Coronary artery (tissue), 2 donors: ENCODE data around the gene MTHFR.
"Not testable (repeated sequence)": the region's sequence is repeated elsewhere in the genome, so short reads cannot be mapped to it uniquely, and the experiment has no call there.

ENCODE experiments used
- DNase-seq: peaks from one replicate; pipeline ENCODE4 v3.0.0-alpha.2; 2017; ENCODE audit warnings: low spot score
- H3K27ac ChIP-seq, 2 donors: fragments of 200-600 bp; sonication (generic); one replicate each; pipeline ENCODE4 v1.5.1; 2016 to 2019
- H3K4me3 ChIP-seq: fragments of 200-600 bp; sonication (generic); 2 replicates; pipeline ENCODE4 v1.5.1; 2016; ENCODE audit warnings: mild to moderate bottlenecking, moderate library complexity
- CTCF ChIP-seq: fragments of 200-600 bp; sonication (generic); IDR thresholded peaks from one replicate; pipeline ENCODE4 v1.5.1; 2019; ENCODE audit warnings: antibody characterized with exemption

The MTHFR gene

GRCh38 chr1:11807133-11807532 lies 1.4 kb upstream of the MTHFR start:
- no peak for TF ChIP-seq CTCF
- Histone ChIP-seq H3K27ac (peak overlapping the region; percentile 98 to 99), H3K4me3 (peak overlapping the region; percentile 96)
- DNase-seq: no peak

- peak; percentile 73 for DNase-seq
Observed at GRCh38 chr1:11806307-11806936, 658 bp upstream of the MTHFR start.

GRCh38 chr1:11804666-11805421 lies 920 bp downstream of the MTHFR start:
- no peak for TF ChIP-seq CTCF

More at GRCh38 chr1:11806307-11806936, 658 bp upstream of the MTHFR start:
- TF ChIP-seq CTCF: no peak
- H3K4me3 ChIP-seq: peak overlapping the region; percentile 96
- H3K27ac ChIP-seq: peak overlapping the region; percentile 98 to 99

GRCh38 chr1:11803924-11804665 lies 1.7 kb downstream of the MTHFR start:
- Histone ChIP-seq H3K27ac (peak overlapping the region; percentile 98 to 99), H3K4me3 (peak overlapping the region; percentile 96)
- DNase-seq: not testable (repeated sequence)

More at GRCh38 chr1:11804666-11805421, 920 bp downstream of the MTHFR start:
- Histone ChIP-seq H3K4me3 (peak overlapping the region; percentile 96), H3K27ac (peak overlapping the region; percentile 98 to 99)
- DNase-seq: no peak

GRCh38 chr1:11802973-11803885 lies 2.5 kb downstream of the MTHFR start:
- Histone ChIP-seq H3K4me3 (peak overlapping the region; percentile 96), H3K27ac (peak overlapping the region; percentile 98 to 99)
- TF ChIP-seq CTCF: no peak
- peak; percentile 97 for DNase-seq

GRCh38 chr1:11802616-11802972 lies 3.2 kb downstream of the MTHFR start:
- no peak for DNase-seq
- Histone ChIP-seq H3K27ac (peak overlapping the region; percentile 98 to 99), H3K4me3 (peak overlapping the region; percentile 96)
- no peak for TF ChIP-seq CTCF
